ENCODE measurements around the gene NEUROD2. TPM values are rescaled to one million over a fixed set of nuclear protein-coding genes. Genes with fewer than 3 reads are reported as not detected.

Gene NEUROD2
- total RNA-seq, 1 donor from 2014 or later: not detected

DNA sequence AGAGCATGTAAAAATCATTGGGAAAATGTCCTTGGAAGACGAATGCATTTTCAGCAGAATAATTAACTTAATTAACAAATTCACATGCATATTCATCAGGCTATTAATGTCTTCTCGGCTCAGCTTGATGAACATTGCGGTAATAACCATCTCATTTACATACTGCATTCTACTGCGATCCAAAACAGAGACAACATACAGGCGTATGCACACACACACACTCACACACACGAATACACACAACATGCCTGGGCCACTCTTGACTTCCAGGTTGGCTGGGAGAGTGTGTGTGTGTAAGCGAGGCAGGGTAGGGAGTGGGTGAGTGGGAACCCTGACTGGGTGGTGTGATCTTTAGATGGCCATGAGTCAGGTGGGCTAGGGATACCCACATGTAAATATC lies 44.7 kb downstream of the NEUROD2 start:
- H3K4me3 ChIP-seq (ENCODE audit: low read depth, low read length): no peak overlapping the region
- TF ChIP-seq, protein P1, sequence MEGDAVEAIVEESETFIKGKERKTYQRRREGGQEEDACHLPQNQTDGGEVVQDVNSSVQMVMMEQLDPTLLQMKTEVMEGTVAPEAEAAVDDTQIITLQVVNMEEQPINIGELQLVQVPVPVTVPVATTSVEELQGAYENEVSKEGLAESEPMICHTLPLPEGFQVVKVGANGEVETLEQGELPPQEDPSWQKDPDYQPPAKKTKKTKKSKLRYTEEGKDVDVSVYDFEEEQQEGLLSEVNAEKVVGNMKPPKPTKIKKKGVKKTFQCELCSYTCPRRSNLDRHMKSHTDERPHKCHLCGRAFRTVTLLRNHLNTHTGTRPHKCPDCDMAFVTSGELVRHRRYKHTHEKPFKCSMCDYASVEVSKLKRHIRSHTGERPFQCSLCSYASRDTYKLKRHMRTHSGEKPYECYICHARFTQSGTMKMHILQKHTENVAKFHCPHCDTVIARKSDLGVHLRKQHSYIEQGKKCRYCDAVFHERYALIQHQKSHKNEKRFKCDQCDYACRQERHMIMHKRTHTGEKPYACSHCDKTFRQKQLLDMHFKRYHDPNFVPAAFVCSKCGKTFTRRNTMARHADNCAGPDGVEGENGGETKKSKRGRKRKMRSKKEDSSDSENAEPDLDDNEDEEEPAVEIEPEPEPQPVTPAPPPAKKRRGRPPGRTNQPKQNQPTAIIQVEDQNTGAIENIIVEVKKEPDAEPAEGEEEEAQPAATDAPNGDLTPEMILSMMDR (IDR thresholded peaks at IDR 0.05; ENCODE audit: insufficient read depth, low read length, poor library complexity, severe bottlenecking): no peak
- peaks cover 2% of the 10 kb centered on the region for H3K36me3 ChIP-seq (ENCODE audit: control insufficient read depth, insufficient read depth, low read length)
- no peaks in the 10 kb centered on the region for H3K27me3 ChIP-seq (ENCODE audit: control insufficient read depth, insufficient read depth, low read length)
- no peak for DNase-seq (ENCODE audit: low read depth)

DNA sequence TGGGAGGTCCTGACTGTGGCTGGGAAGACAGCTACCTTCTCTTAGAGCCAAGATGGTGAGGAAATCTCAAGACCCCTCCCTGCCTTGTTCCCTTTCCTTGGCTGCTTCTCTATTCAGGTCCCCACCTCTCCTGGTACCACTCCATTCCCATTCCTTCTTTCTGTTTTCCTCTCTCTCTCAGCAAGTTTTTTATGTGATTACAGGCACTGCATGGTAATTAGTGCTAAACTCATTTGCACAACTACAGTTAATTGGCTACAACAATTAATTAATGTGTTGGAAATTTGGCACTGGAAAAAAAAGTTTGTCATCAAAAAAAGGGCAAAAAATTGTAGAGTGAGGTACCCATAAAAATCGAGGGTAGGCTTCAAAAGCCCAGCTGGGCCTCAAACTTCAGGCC lies 45.3 kb downstream of the NEUROD2 start:
- Histone ChIP-seq H3K27me3 (ENCODE audit: control insufficient read depth, insufficient read depth, low read length) (no peaks in the 10 kb centered on the region), H3K36me3 (ENCODE audit: control insufficient read depth, insufficient read depth, low read length) (peaks cover 2% of the 10 kb centered on the region), H3K4me3 (ENCODE audit: low read depth, low read length) (no peak overlapping the region)
- TF ChIP-seq, protein P1 (IDR thresholded peaks at IDR 0.05; ENCODE audit: insufficient read depth, low read length, poor library complexity, severe bottlenecking): no peak
- DNase-seq (ENCODE audit: low read depth): no peak

DNA sequence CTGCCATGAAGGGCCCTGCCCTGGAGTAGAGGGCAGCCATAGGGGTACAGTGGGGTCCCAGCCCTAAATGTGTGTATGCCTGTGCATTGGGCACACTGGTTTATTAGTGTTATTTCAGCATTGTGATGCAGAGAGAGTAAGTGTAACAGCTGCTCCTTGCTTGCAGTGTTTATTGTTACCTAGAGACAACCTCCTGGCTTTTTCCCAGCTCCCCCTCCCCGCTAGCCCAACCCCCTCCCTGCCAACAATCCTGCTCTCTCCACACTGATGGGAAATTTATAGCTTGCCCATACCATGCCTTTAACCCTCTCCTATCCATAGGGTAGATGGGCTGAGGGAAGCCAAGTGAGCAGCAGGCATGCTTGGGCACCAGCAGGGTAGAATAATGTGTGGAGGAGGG lies 51.3 kb downstream of the NEUROD2 start:
- TF ChIP-seq, protein P1 (IDR thresholded peaks at IDR 0.05; ENCODE audit: insufficient read depth, low read length, poor library complexity, severe bottlenecking): no peak
- no peak for DNase-seq (ENCODE audit: low read depth)
- no peaks in the 10 kb centered on the region for H3K27me3 ChIP-seq (ENCODE audit: control insufficient read depth, insufficient read depth, low read length)
- no peak overlapping the region for H3K4me3 ChIP-seq (ENCODE audit: low read depth, low read length)
- peaks cover 1% of the 10 kb centered on the region for H3K36me3 ChIP-seq (ENCODE audit: control insufficient read depth, insufficient read depth, low read length)

DNA sequence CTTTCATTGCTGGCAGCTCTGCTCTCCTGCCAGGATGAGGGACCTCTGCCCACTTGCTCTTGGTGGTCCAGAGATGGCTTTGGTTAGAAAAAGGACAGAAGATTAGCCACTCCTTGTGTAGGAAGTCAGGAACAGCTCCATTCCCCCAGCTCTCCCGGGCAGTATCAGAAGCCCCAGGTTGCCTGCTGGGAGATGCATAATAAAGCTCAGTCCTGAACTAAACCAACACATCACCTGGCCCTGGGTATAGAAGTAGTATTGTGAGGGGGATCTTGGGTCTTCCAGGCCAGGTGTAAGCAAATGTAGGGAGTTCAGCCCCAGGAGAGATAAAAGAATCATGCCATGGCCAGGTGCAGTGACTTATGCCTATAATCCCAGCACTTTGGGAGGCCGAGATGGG lies 52.4 kb downstream of the NEUROD2 start:
- H3K36me3 ChIP-seq (ENCODE audit: control insufficient read depth, insufficient read depth, low read length): peaks cover 1% of the 10 kb centered on the region
- DNase-seq (ENCODE audit: low read depth): no peak
- TF ChIP-seq, protein P1 (IDR thresholded peaks at IDR 0.05; ENCODE audit: insufficient read depth, low read length, poor library complexity, severe bottlenecking): no peak
- no peaks in the 10 kb centered on the region for H3K27me3 ChIP-seq (ENCODE audit: control insufficient read depth, insufficient read depth, low read length)
- H3K4me3 ChIP-seq (ENCODE audit: low read depth, low read length): no peak overlapping the region

Other genes starting within 250 kb of the NEUROD2 start
- gene FBXL20, start 206.3 kb downstream of the NEUROD2 start, total RNA-seq: 12.1 and 16.3 TPM in 2 replicates
- 36.7 and 39.9 TPM in 2 replicates for gene MED1, start 156.7 kb downstream of the NEUROD2 start, total RNA-seq
- gene CDK12, start 146.4 kb downstream of the NEUROD2 start, total RNA-seq: 34.2 and 38.7 TPM in 2 replicates
- gene PPP1R1B, start 19.0 kb upstream of the NEUROD2 start, total RNA-seq: not detected in 2 replicates
- 52.6 and 82.4 TPM in 2 replicates for gene STARD3, start 29.2 kb upstream of the NEUROD2 start, total RNA-seq
- 0.55 and 0.84 TPM in 2 replicates for gene TCAP, start 57.4 kb upstream of the NEUROD2 start, total RNA-seq
- 2.7 TPM in 1 of 2 replicates, not detected in the other for gene PNMT, start 60.5 kb upstream of the NEUROD2 start, total RNA-seq
- 12.5 and 12.8 TPM in 2 replicates for gene PGAP3, start 80.1 kb upstream of the NEUROD2 start, total RNA-seq
- 44.1 and 47.2 TPM in 2 replicates for gene ERBB2, start 92.1 kb upstream of the NEUROD2 start, total RNA-seq
- gene MIEN1, start 122.6 kb upstream of the NEUROD2 start, total RNA-seq: 83.7 and 97.0 TPM in 2 replicates
- gene GRB7, start 130.0 kb upstream of the NEUROD2 start, total RNA-seq: 20.5 and 21.2 TPM in 2 replicates